HG02884 (cell line): ENCODE data around the gene NET1.

Experiments used
- ATAC-seq: cut with Tn5 transposase; IDR thresholded peaks from one replicate; pipeline ENCODE4 v1.9.1; 2021; ENCODE audit warnings: mild to moderate bottlenecking, moderate library complexity; ENCODE audit not compliant: unreplicated experiment

The NET1 gene

DNA sequence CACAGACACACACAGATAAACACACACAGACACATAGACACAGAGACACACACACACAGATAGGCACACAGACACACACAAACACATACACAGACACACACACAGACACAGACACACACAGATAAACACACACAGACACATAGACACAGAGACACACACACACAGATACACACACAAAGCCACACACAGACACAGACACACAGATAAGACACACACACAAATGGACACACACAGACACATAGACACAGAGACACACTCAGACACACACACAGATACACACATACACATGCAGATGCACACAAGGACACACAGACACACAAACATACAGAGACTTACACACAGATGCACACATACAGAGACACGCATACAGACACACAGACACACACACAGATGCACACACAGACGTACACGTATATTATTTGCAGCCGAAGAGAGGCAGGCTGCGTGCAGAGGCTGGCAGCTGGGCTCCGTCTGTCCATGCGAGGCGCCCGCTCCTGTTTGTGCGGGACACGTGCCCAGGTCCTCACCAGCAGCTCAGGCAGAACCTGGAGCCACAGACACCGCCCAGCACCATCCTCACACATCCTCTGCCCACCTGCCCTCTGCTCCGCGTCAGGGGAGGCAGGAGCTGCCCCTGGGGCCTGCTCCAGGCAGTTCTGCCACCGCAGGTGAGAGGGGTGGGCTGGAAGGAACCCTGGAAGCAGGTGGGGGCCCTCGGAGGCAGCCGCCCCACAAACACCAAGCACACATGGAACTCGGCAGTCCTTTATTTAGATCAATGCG lies 85.8 kb downstream of the NET1 start:
- no peak for ATAC-seq

DNA sequence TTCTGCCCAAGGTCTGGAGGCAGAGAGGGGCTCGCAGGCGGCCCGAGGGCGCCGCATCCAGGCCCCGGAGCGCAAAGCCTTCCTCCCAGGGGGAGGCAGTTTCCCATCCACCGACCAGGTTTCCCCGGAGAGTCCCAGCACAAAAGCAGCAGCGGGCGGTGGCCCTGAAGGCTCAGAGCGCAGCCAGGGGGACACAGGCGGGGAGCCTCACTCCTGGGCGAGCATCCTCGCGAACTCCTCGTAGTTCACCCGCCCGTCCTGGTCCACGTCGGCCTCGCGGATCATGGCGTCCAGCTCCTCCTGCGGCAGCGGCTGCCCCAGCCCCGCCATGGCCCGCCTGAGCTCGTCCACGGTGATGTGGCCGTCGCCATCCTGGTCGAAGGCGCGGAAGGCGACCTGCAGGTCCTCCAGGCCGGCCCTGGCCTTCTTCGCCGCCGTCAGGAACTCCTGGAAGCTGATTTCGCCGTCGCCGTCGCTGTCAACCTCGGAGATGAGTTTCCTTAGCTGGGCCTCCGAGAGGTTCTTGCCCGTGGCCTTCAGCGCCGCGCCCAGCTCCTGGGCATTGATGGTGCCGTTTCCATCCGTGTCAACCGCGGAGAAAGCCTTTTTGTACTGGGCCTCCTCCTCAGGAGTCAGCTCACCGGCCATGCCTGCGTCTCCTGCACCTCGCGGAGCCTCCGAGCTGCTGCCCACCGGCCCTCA lies 86.6 kb downstream of the NET1 start:
- ATAC-seq, result no peak

DNA sequence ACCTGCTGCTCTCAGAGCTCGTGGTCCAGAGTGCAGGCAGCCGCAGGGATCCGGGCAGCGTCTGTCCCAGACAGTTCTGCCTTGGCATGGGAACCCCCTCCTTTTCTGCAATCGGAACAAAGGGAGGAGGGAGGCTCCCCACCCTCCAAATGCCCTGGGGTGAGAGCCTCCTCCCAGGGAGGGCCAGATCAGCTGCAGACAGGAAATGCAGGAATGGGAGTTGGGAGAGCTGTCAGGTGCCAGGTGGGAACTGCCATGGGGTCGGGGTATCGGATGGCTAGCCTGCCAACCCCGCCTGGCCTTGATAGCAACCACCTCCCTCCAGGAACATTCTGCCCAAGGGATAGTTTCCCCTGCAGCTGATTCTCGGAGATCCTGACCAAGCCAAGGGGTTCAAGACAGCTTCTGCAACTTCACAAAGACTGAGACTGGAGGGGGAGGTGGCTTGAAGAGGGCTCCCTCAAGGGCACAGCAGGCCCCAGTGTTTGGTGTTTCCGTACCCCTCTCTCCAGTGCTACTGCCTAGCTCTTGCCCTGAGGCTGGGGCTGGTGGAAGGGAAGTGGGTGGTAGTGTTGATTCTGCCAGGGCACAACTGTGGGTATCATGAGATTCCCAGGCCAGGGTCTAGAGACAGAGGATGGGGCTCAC lies 87.3 kb downstream of the NET1 start, which contains the start of gene CALML5:
TSS of gene CALML5 (minus strand) at position 78 of the 648 bp plus-strand sequence. CDS start 132 bp downstream, outside the sequence.
- ATAC-seq, result no peak

DNA sequence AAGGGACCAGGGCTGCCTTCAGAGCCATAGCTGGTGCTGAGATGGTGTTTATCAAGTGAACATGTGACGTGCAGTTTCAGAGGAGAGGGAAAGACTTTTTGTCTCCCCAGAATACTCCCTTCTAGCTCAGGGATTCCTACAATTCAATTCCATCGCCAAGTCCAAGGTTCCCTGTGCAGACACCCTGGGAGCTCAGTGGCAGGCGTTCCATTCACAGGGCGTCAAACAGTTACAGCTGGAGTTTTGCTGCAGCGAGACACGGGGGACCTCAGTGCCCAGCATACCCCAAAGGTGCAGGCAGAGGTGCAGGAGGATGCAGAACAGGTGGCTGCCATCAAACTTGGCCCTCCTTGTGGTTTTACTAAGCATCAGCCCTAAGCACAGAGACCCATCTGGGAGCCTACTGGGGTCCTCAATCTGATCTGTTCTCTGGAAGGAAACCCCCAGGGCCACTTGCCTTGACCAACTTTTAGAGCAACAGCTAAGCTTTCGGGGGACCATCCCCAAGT lies 87.9 kb downstream of the NET1 start:
- ATAC-seq, result no peak

DNA sequence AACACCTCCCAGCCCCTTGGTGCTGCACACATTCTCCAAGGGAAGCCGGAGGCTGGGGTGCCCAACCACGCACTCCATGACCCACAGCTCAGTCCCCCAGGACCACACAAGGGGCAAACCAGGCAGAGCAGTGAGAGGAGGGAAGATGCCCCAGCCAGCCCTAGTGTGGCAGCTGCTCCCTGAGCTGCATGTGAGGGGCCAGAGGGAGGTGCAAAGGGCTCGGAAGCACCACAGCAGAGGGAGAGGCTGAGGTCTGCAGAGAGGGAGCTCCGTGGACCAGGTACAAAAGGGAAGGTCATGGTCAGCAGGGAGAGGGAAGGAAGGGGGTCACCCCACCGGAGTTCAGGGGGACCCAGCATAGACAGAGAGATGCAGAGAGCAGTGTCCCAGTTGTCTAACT lies 88.6 kb downstream of the NET1 start:
- no peak for ATAC-seq

DNA sequence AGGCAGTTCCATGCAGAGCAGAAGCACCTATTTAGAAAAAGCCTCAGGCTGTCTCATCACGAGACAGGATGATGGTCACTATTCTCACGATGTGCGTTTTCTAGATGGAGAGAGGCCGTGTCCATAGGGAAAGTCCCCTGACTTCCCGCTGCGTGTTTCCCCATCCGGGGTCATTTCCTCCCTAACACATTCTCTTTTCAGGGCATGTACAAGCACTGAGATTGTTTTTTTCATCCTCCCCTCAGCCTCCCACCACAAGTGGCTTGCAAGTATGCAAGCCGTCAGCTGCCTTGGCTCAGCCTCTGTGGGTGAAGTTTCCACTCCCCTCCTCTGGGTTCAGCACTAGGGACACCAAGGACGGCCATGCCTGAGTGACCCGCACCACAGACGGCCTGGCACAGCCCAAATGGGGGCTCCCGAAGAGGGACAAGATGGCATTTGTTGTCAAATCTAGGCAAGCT lies 89.7 kb downstream of the NET1 start:
- no peak for ATAC-seq

DNA sequence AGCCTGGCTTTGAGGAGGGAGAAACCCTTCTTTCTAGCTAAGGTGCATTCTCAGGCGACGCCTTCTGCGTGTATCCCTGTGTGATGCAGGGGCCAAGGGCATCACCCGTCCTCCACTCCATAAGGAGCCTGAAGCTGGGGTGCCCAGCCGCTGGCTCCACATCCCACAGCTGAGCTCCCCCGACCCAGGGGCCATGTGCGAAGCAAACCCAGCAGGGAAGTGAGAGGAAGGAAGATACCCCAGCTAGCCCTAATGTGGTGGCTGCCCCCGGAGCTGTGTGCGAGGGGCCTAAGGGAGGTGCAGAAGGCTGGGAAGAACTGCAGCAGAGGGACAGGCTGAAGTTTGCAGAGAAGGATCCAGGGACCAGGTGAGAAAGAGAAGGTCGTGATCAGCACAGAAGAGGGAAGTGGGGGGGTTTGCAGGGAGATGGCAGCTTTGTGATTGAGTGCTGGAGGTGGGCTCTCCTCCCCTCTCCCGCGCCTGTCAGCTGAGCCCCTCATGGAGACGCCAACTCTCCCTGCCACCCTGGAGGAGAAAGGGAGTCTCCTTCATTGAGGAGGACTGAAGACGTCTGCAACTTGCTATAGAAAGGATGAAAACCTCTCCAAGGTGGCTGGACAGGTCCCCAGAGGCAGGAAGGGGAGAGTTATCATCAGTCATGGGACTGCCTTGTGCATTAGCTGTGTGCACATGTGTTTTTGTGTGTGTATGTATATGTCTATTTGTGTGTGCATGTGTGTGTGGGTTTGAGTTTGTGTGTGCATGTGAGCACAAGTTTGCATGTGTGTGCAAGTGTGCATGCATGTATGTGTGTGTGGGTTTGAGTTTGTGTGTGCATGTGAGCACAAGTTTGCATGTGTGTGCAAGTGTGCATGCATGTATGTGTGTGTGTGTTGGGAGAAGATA lies 90.5 kb downstream of the NET1 start:
- no peak for ATAC-seq

DNA sequence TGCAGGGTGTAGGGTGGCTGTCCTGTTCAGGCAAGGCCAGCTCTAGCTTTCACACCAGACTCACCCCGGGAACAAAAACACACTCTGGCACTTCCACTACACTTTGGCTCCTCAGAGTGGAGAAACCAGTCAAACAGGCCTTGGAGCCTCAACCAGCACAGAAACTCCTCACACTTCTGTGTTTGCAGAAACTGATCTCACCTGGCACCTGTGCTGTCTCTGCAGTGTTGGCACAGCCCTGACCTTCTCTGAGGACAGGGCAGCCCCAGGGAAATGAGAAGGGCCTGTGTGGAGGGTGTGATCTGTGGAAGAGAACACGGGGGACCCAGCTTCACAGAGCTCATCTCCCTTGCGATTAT lies 91.1 kb downstream of the NET1 start:
- ATAC-seq, result no peak

DNA sequence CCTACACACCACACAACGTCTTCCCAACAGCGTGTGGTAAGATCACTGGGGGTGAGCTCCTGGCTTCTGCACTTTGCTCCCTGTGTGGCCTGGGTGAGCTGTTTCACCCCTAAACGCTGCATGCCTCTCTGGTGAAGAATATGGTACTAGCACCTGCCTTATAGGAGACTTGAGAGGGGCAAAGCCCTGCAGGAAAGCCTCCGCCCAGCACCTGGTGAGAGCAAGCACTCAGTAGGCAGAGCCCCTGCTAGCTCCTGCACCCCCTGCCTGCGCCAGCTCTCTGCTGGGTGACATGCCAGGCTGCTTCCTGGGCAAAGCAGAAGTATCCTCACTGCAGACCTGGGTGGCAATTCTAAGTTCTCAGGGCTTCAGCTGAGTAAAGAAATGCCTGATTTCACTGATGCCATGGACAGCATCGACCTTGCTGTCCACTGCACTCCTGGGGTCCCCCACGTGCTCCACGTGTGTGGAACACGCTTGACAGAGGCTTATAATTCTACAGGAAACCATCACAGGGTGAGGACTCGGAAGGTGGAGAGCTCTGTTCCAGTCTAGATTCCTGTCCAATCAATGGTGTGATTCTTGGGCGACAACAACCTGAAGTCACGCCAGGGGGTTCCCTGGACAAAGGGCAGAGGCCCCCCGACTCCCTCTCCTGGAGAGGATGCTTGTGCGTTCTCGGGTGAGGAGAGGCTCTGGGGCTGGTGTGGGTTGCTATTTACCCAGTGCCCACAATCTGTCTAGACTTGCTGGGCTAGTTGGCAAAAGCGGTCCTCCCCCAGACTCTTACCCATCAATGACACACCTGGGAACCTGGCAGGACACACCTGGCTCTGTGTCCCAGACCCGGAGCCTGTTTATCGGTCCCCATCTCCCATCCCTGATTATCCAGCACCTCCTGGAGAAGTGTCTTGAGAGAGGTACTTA lies 92.1 kb downstream of the NET1 start:
- no peak for ATAC-seq

DNA sequence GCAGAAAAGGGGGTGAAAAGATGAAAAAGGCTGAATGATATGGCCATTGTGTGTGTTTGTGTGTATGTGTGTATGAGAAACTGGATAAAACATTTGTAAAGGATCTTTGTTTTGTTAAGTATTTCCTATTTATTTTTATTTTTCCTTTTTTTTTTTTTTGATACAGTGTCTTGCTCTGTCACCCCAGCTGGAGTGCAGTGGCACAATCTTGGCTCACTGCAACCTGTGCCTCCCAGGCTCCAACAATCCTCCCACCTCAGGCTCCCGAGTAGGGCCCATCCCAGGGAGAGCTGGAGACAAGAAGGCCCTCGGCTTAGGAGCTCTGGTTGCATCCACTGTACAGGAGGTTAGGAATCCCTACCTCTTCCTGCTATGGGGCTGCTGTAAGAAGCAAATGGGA lies 93.9 kb downstream of the NET1 start:
- ATAC-seq, result no peak

DNA sequence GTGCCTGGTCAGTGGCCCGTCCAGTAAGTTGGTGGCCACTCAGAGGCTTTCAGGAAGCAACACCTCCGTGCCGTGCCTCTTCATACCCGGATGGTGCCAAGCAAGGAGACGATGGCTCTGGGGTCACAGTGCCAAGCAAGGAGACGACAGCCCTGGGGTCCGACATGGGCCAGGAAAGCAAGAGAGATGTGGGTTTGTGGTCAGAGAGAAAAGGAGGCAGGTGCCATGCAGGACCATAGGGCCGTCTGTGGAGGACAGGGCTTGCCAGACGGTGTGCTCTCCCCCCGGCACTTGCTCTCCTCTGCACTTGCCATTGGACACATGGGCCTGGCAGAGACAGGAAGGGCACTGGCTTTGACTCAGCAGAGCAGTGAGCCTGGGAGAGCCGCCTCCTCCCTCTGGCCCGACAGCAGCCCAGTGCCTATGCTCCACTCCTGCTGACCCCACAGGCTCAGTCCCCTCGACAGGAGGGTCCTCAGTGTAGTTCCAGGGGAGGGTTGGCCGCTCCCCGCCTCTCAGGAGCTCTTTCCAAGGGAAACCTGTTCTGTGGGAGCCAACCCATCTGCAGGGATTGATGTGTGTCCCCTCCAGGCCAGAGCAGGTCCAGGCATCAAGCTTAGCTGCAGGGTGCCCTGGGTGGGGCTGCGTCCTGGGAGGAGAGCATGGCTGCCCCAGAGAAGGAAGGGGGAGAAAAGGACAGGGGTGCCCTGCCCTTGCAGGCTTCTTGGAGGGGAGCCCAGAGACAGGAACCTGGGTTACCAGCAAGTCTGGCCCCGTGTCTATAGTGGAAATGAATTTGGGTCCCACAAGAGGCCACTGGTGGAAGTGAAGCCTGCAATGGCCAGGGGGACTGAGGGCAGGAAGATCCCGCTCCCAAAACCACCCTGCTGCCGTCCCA lies 94.6 kb downstream of the NET1 start:
- ATAC-seq, result no peak

DNA sequence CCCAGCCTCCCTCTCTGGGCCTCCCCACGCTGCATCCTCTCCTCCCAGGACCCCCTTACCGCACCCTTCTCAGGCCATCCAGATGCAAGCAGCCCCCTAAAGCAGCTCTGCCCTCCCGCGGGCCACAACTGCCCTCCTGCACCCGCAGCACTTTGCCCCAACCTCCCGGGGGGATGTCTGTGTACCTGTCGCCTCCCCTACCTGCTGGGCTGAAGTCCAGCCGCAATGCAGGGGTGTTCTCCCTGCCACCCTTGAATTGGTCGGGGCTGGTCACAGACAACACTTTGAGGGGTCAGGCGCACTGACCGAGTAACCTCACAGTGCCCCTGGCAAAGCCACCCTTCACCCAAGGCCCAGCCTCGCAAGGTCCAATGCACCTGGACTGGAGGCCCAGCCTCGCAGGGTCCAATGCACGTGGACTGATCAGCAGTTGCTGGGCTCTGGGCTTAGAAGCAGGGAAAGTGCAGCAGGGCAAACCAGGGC lies 95.3 kb downstream of the NET1 start:
- no peak for ATAC-seq

DNA sequence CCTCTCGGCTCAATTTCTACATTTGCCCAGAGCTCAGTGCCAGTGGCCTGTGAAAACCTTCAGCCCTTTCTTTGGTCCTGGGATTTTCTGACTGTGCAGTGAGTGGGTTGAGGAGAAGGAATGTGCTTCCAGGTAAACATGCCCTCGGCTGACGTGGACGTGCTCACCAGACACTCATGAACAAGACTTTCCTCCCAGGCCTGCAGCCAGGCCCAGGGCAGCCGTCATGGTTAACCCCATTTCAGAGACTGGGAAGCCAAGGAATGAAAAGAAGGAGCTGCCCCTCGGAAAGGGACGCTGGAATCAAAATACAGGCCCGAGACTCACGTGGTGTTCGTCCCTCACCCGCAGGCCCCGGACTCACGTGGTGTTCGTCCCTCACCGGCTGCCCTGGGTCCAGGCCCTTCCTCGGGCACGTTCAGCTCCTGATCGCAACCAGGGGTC lies 95.8 kb downstream of the NET1 start:
- ATAC-seq, result no peak
